Activated T-cell treated with anti-CD3 and anti-CD28 coated beads, Interleukin-2, amount 50 U/mL, for 24 hours (primary cell): ENCODE data around the gene NAV1.

ENCODE experiments used
- DNase-seq: peaks from one replicate; pipeline ENCODE4 v3.0.0-alpha.2; 2020
- H3K27ac Mint-ChIP-seq: 2 replicates; pipeline ENCODE4 v1.8.0; 2020; ENCODE audit warnings: mild to moderate bottlenecking, mixed read lengths
- H3K27me3 Mint-ChIP-seq: 2 replicates; pipeline ENCODE4 v1.8.0; 2020; ENCODE audit warnings: mixed read lengths
- H3K36me3 Mint-ChIP-seq: 2 replicates; pipeline ENCODE4 v1.8.0; 2020; ENCODE audit warnings: low read depth, mixed read lengths
- H3K4me1 Mint-ChIP-seq: 2 replicates; pipeline ENCODE4 v1.8.0; 2020; ENCODE audit warnings: low read depth, mixed read lengths
- H3K4me3 Mint-ChIP-seq: 2 replicates; pipeline ENCODE4 v1.8.0; 2020; ENCODE audit warnings: mild to moderate bottlenecking, moderate library complexity, mixed read lengths
- H3K9me3 Mint-ChIP-seq: 2 replicates; pipeline ENCODE4 v1.8.0; 2020; ENCODE audit warnings: mixed read lengths

Gene NAV1

GRCh38 chr1:201556841-201557571 is 18.1 kb downstream of the NAV1 start:
- Mint-ChIP-seq H3K4me1 (peaks cover 3% of the 10 kb centered on the region), H3K27me3 (no peaks in the 10 kb centered on the region), H3K9me3 (no peaks in the 10 kb centered on the region), H3K36me3 (no peaks in the 10 kb centered on the region), H3K27ac (no peak overlapping the region), H3K4me3 (no peak overlapping the region)
- no peak for DNase-seq

GRCh38 chr1:201557572-201557958 is 18.6 kb downstream of the NAV1 start:
- Mint-ChIP-seq H3K27me3 (no peaks in the 10 kb centered on the region), H3K9me3 (no peaks in the 10 kb centered on the region), H3K4me1 (peaks cover 3% of the 10 kb centered on the region), H3K4me3 (no peak overlapping the region), H3K27ac (no peak overlapping the region), H3K36me3 (no peaks in the 10 kb centered on the region)
- DNase-seq: no peak

- peak; percentile 78 for DNase-seq
- H3K9me3 Mint-ChIP-seq: no peaks in the 10 kb centered on the region
- no peak overlapping the region for H3K4me3 Mint-ChIP-seq
- peaks cover 3% of the 10 kb centered on the region for H3K4me1 Mint-ChIP-seq
- H3K36me3 Mint-ChIP-seq: no peaks in the 10 kb centered on the region
- H3K27me3 Mint-ChIP-seq: no peaks in the 10 kb centered on the region
- no peak overlapping the region for H3K27ac Mint-ChIP-seq
These were observed 20.8 kb downstream of the NAV1 start for GRCh38 chr1:201559679-201560162.

GRCh38 chr1:201560328-201561194 is 21.6 kb downstream of the NAV1 start:
- Mint-ChIP-seq H3K27ac (no peak overlapping the region), H3K27me3 (no peaks in the 10 kb centered on the region), H3K4me3 (no peak overlapping the region), H3K9me3 (no peaks in the 10 kb centered on the region), H3K4me1 (peaks cover 3% of the 10 kb centered on the region), H3K36me3 (no peaks in the 10 kb centered on the region)
- no peak for DNase-seq

GRCh38 chr1:201561195-201561564 is 22.3 kb downstream of the NAV1 start:
- no peak for DNase-seq
- Mint-ChIP-seq H3K4me1 (peaks cover 3% of the 10 kb centered on the region), H3K27me3 (no peaks in the 10 kb centered on the region), H3K27ac (no peak overlapping the region), H3K36me3 (no peaks in the 10 kb centered on the region), H3K9me3 (no peaks in the 10 kb centered on the region), H3K4me3 (no peak overlapping the region)

- Mint-ChIP-seq H3K4me1 (peaks cover 3% of the 10 kb centered on the region), H3K36me3 (no peaks in the 10 kb centered on the region), H3K27ac (no peak overlapping the region), H3K4me3 (no peak overlapping the region), H3K27me3 (no peaks in the 10 kb centered on the region), H3K9me3 (no peaks in the 10 kb centered on the region)
- no peak for DNase-seq
These were observed 22.7 kb downstream of the NAV1 start for GRCh38 chr1:201561601-201562000.

GRCh38 chr1:201562257-201562656 is 23.3 kb downstream of the NAV1 start:
- no peaks in the 10 kb centered on the region for H3K9me3 Mint-ChIP-seq
- H3K4me3 Mint-ChIP-seq: no peak overlapping the region
- peaks cover 3% of the 10 kb centered on the region for H3K4me1 Mint-ChIP-seq
- H3K36me3 Mint-ChIP-seq: no peaks in the 10 kb centered on the region
- DNase-seq: no peak
- no peaks in the 10 kb centered on the region for H3K27me3 Mint-ChIP-seq
- H3K27ac Mint-ChIP-seq: no peak overlapping the region

- DNase-seq: no peak
- no peaks in the 10 kb centered on the region for H3K36me3 Mint-ChIP-seq
- no peaks in the 10 kb centered on the region for H3K9me3 Mint-ChIP-seq
- H3K4me3 Mint-ChIP-seq: no peak overlapping the region
- H3K27me3 Mint-ChIP-seq: no peaks in the 10 kb centered on the region
- H3K4me1 Mint-ChIP-seq: peaks cover 3% of the 10 kb centered on the region
- H3K27ac Mint-ChIP-seq: no peak overlapping the region
These were observed 23.9 kb downstream of the NAV1 start for GRCh38 chr1:201562659-201563405.

- no peaks in the 10 kb centered on the region for H3K36me3 Mint-ChIP-seq
- DNase-seq: no peak
- peaks cover 3% of the 10 kb centered on the region for H3K4me1 Mint-ChIP-seq
- no peaks in the 10 kb centered on the region for H3K27me3 Mint-ChIP-seq
- no peaks in the 10 kb centered on the region for H3K9me3 Mint-ChIP-seq
- H3K27ac Mint-ChIP-seq: no peak overlapping the region
- H3K4me3 Mint-ChIP-seq: no peak overlapping the region
These were observed 24.5 kb downstream of the NAV1 start for GRCh38 chr1:201563406-201563780.

- Mint-ChIP-seq H3K4me1 (peaks cover 3% of the 10 kb centered on the region), H3K27ac (no peak overlapping the region), H3K27me3 (no peaks in the 10 kb centered on the region), H3K9me3 (no peaks in the 10 kb centered on the region), H3K4me3 (no peak overlapping the region), H3K36me3 (no peaks in the 10 kb centered on the region)
- no peak for DNase-seq
These were observed 25.0 kb downstream of the NAV1 start for GRCh38 chr1:201563941-201564340.

- H3K4me1 Mint-ChIP-seq: no peaks in the 10 kb centered on the region
- H3K27ac Mint-ChIP-seq: no peak overlapping the region
- DNase-seq: no peak
- no peak overlapping the region for H3K4me3 Mint-ChIP-seq
- no peaks in the 10 kb centered on the region for H3K9me3 Mint-ChIP-seq
- no peaks in the 10 kb centered on the region for H3K27me3 Mint-ChIP-seq
- H3K36me3 Mint-ChIP-seq: no peaks in the 10 kb centered on the region
These were observed 26.2 kb downstream of the NAV1 start for GRCh38 chr1:201565024-201565730.

- no peak for DNase-seq
- H3K4me1 Mint-ChIP-seq: no peaks in the 10 kb centered on the region
- H3K27me3 Mint-ChIP-seq: no peaks in the 10 kb centered on the region
- no peak overlapping the region for H3K27ac Mint-ChIP-seq
- no peak overlapping the region for H3K4me3 Mint-ChIP-seq
- H3K36me3 Mint-ChIP-seq: no peaks in the 10 kb centered on the region
- no peaks in the 10 kb centered on the region for H3K9me3 Mint-ChIP-seq
These were observed 27.0 kb downstream of the NAV1 start for GRCh38 chr1:201565771-201566528.

- no peak for DNase-seq
- H3K4me3 Mint-ChIP-seq: no peak overlapping the region
- no peaks in the 10 kb centered on the region for H3K9me3 Mint-ChIP-seq
- no peaks in the 10 kb centered on the region for H3K27me3 Mint-ChIP-seq
- no peaks in the 10 kb centered on the region for H3K4me1 Mint-ChIP-seq
- no peaks in the 10 kb centered on the region for H3K36me3 Mint-ChIP-seq
- H3K27ac Mint-ChIP-seq: no peak overlapping the region
These were observed 27.5 kb downstream of the NAV1 start for GRCh38 chr1:201566529-201566823.
